SU-DHL-6 (cell line): ENCODE data around the gene ZNF143.

ENCODE experiments used
- CTCF ChIP-seq: fragments of 200-600 bp; sonication (generic); IDR thresholded peaks from one replicate; pipeline ENCODE4 v1.5.1; 2017; ENCODE audit warnings: antibody characterized with exemption, mild to moderate bottlenecking, low read length, moderate library complexity; ENCODE audit not compliant: insufficient read depth, poor library complexity, severe bottlenecking
- EZH2phosphoT487 ChIP-seq: fragments of 200-600 bp; sonication (generic), shearing (Covaris generic); conservative IDR thresholded peaks from 2 replicates; pipeline ENCODE4 v1.6.1; 2018; ENCODE audit warnings: mild to moderate bottlenecking, antibody characterized with exemption, low read length, moderate library complexity, mixed read lengths

GRCh38 chr11:9462172-9462799 lies 1.5 kb downstream of the ZNF143 start:
- no peak for TF ChIP-seq CTCF
- no peak for TF ChIP-seq EZH2phosphoT487
